Suppressor macrophage treated with lipopolysaccharide for 4 hours (primary cell): Measurements from ENCODE around the gene CCDC71.

ENCODE experiments used
- DNase-seq: peaks from one replicate; pipeline ENCODE4 v3.0.0-alpha.2; 2020

CCDC71 gene

DNA sequence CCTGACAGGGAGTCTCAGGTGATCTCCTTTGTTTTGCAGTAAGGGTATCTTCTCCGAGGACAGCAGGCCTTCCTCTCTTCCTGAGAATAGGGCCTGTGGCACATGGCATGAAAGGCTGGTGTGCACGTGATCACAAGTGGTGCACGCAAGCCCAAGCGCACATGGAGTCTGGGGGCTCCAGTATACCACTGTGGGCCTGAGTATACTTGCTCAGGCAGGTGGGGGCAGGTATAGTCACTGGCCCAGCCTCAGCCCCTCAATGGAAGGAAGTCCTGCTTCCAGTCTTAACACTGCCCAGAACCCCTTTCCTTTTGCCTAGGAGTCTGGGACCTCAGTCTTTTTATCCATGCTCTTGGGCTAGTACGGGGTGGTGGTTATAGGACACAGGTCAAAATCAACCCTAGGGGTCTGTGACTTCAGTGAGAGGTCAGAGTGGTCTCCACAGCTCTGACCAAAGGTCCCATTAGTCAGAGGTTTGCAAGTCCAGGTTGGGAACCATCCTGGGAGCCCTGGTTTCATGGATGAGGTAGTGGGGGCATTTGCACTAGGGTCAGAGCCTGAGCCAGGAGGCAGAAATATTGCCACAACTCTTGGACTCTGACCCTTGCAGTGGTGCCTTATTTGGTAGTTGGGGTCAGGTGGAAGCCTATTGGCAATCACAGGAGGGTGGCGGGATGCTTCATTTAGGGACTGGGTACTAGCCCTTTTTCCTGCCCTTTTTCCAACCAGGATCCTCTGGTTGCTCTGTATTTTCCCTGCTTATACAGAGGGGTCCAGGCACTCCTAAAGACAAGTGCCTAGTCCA is 823 bp upstream of the CCDC71 start:
- DNase-seq, result no peak

DNA sequence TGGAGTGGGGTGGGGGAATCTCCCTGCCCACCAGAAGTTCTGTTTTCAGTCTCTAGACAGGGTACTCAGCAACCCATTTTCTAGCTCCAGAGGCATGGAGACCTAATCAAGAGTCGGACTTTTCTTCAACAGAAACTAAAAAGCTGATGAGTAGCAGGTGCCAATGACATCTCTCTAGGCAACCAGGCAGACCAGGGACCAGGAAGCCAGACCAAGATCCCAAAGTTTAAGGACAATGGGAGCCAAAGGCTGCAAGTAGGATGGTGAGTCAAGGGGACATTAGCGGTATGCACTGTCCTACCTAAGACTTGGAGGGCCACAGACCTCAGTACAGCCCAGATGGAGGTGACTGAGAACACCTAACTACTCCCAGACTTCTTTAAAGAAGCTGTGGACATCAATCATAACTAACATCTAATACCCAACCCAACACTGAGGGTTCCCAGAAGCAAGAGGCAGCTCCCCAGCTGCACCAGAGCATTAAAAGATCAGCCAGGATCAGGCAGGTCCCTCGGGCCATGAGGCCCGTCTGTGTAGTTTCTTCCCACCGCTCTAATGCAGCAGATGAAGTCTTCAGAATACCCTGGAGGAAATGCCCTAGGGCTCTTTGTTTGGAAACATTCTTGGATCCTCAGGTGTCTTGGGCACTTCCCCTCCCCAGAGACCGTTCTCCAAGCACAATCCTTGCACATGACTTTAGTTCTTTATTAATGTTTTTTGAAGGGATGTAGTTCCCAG is 979 bp downstream of the CCDC71 start:
- DNase-seq, result no peak

- no peak for DNase-seq
Measured at GRCh38 chr3:49163609-49164008, 2.5 kb downstream of the CCDC71 start.

DNA sequence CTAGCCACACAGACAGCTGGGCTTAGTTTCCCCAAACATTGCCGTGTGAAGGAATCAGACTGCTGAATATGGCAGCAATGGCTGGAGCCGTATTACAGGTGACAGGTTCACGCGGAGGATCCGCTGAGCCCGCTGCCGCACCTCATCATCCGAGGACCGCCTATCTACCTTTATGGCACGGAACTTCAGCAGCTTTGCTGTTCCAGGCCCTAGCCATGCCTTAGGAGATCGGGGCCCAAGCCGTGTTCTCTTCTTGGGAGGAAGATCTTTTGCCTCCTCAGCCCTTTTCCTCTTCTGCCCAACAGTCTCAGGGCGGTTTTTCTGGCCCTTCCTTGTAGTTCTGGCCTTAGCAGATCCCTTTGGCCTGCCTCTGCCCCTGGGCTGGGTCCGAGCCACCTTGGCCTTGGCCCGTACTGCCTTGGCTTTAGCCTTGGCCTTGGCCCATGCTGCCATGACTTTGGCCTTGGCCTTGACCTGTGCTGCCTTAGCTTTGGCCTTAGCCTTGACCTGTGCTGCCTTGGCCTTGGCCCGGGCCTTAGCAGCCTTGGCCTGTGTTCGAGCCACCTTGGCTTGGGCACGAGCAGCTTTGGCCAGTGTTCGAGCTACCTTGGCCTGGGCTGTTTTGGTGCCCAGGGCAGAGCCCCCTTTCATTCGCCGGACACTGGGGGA is 3.2 kb downstream of the CCDC71 start:
- no peak for DNase-seq

GRCh38 chr3:49161808-49162530 is 4.2 kb downstream of the CCDC71 start:
- no peak for DNase-seq

DNA sequence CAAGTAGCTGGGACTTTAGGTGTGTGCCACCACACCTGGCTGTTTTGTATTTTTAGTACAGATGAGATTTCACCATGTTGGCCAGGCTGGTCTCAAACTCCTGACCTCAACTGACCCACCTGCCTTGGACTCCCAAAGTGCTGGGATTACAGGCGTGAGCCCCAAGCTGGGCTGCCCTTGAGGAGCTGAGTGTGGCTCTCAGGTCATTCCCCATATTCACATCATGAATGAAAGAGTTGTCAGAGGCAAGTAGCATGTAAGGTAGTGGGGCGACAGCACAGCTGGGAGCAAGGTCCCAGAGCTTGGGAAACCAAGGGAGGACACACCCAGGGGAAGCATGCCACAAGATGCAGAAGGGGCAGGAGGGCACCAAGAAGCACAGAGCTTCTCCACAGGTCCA is 4.9 kb downstream of the CCDC71 start:
- DNase-seq, result no peak

GRCh38 chr3:49158792-49159191 is 7.3 kb downstream of the CCDC71 start:
- DNase-seq, result no peak

DNA sequence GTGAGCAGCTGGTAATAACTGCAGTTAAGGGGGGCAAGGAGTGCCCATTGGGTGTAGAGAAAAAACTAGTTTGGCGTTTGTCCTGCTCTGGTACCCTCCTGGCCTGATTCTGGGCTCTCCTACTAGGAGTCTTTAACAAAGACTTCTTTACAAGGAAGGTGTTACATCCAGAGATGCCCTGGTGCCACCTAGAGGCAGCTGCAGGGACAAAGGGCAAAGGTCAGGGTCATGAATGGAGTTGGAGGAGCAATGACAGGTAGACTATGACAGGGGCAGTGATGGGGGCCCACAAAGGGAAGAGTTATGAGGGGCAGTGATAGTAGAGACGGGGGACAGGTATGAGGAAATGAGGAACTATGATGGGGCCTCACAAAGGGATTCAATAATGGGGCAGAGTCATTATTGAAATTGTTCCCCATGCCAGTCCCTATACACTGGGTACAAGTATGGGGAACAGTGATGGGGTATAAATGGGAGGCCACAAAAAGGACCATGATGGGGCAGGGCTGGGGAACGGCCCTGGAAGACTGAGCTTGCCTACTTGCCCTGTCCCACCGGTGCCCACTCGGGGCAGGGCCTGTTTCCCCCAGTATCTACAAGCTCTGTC is 7.9 kb downstream of the CCDC71 start:
- DNase-seq, result peak; percentile 53

- DNase-seq, result no peak
Measured at GRCh38 chr3:49157289-49157688, 8.8 kb downstream of the CCDC71 start.

- DNase-seq, result no peak
Measured at GRCh38 chr3:49153349-49153912, 12.7 kb downstream of the CCDC71 start.

DNA sequence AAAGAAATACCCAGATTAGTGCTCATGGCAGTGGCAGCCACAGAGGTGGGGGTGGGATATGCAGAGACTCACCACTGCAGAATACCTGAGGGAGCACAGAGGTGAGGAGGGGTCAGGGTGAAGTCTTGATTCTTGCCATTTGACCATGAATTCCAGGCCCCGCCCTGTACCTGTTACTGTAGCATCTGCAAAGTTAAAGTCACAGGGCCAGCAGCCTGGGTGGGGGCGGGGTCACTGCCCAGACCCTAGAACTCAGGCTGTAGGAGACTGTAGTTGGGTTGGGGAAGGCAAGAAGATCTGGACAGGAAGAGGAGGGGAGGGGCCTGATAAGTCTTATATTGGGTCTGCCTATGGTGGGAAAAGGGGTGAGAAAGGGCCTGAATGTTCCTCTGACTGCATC is 14.5 kb downstream of the CCDC71 start:
- DNase-seq, result no peak

GRCh38 chr3:49148159-49148558 is 18.0 kb downstream of the CCDC71 start:
- no peak for DNase-seq

DNA sequence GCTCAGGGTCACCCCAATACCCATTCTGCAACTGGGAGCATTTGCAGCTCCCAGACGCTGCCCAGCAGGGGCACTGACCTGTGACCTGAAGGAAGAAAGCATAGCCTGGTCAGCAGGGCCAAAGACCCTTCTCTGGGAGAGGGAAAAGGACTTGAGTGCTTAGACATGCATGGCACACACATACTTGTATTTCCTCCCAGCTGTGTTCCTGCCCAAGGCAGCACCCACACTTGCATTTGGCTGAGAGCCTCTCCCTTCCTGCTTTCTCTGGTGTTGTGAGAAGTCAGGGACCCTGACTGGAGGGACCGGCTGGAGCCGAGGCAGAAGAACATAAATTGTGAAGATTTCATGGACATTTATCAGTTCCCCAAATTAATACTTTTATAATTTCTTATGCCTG is 26.1 kb downstream of the CCDC71 start:
- DNase-seq, result no peak

DNA sequence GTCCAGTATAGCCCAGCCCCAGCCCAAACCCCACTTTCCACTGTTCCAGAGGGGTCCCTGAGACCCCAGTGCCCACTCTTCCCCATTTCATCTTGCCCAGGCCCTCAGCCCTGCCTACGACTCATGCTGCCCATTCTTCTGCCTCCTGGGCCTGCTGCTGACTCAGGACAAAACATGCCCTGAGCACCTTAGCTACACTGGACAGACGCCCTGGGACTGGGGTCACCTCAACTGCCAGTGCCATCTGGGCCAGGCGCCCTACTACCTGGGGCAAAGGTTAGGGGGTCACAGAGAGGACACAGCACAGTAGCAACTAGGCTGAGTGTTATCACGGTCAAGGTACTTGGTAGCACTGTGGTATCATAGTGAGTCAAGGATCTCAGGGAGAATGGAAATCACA is 30.6 kb downstream of the CCDC71 start:
- DNase-seq, result no peak

GRCh38 chr3:49134471-49135265 is 31.5 kb downstream of the CCDC71 start:
- DNase-seq, result no peak

DNA sequence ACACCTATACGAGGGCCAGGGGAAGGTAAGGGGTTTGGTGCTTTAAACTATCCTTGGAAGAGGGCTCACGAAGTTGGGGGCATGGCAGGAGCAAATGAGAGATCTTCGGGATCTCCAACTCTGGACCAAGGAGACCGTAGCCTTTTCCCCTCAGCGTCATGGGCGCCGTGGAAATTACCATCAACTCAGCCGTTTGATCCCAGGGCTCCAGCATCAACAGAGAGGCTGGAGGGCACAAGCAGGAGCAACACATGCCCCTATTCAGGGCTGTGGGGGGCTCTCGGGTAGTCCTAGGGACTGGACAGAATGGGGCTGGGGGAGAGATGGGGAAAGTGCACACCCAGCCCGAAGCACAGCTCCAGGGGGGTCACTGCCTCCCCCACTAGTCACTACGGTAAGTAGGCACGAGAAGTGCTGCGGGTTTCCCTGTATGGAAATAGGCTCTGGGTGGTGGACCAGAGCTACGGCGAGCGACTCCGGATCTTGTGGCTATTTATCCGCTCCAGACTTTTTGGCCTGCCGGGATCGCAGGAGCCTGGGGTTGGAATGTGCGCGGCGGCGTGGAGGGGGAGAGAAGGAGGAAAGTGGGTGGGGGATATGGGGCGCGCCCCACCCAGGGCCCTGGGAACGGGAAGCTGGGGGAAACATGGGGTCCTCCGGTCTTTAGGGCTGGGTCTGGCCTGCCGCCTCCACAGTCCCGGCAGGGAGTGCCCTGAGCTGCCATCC is 32.7 kb downstream of the CCDC71 start:
- DNase-seq, result peak; percentile 63

- peak; percentile 28 for DNase-seq
Measured at GRCh38 chr3:49132437-49133225, 33.5 kb downstream of the CCDC71 start, which contains the start of gene LAMB2. TSS of gene LAMB2 (minus strand) at chr3:49133050. CDS start at chr3:49132867, 183 bp downstream.

GRCh38 chr3:49132073-49132436 is 34.1 kb downstream of the CCDC71 start:
- no peak for DNase-seq

GRCh38 chr3:49131576-49131975 is 34.6 kb downstream of the CCDC71 start:
- no peak for DNase-seq

- no peak for DNase-seq
Measured at GRCh38 chr3:49131040-49131439, 35.1 kb downstream of the CCDC71 start.
